Osteoblast (primary cell): ENCODE results near the gene COBL. TPM values are rescaled to one million over a fixed set of nuclear protein-coding genes. Genes with fewer than 3 reads are reported as not detected.

Experiments used
- DNase-seq: peaks from one replicate; pipeline ENCODE4 v3.0.0; 2011; ENCODE audit warnings: low spot score, mixed read lengths; ENCODE audit not compliant: insufficient read length; ENCODE audit errors: missing footprints
- H2AFZ ChIP-seq: 2 replicates; pipeline ENCODE4 v1.6.0; 2011; ENCODE audit warnings: mild to moderate bottlenecking, low read length
- H3K27ac ChIP-seq: 2 replicates; pipeline ENCODE4 v1.5.1; 2011; ENCODE audit warnings: mild to moderate bottlenecking, low read depth, low read length, moderate library complexity
- H3K27me3 ChIP-seq: 2 replicates; pipeline ENCODE4 v1.6.0; 2012; ENCODE audit warnings: mild to moderate bottlenecking, control low read depth, inconsistent platforms, low read length, moderate library complexity; ENCODE audit not compliant: insufficient read depth
- H3K36me3 ChIP-seq: 2 replicates; pipeline ENCODE4 v1.5.1; 2011; ENCODE audit warnings: mild to moderate bottlenecking, low read length, control low read depth, moderate library complexity; ENCODE audit not compliant: insufficient read depth
- H3K4me1 ChIP-seq: 2 replicates; pipeline ENCODE4 v1.5.1; 2011; ENCODE audit warnings: mild to moderate bottlenecking, low read length, control low read depth, moderate library complexity; ENCODE audit not compliant: insufficient read depth
- H3K4me2 ChIP-seq: 2 replicates; pipeline ENCODE4 v1.6.0; 2011; ENCODE audit warnings: mild to moderate bottlenecking, low read length; ENCODE audit not compliant: insufficient read depth
- H3K4me3 ChIP-seq: fragments of 200-600 bp; sonication (generic); 3 replicates; pipeline ENCODE4 v1.5.1; 2012; ENCODE audit warnings: mild to moderate bottlenecking, low read length, inconsistent platforms; ENCODE audit not compliant: insufficient read depth
- H3K79me2 ChIP-seq: 2 replicates; pipeline ENCODE4 v1.6.0; 2012; ENCODE audit warnings: mild to moderate bottlenecking, low read length, control low read depth, inconsistent platforms; ENCODE audit not compliant: insufficient read depth
- H3K9me3 ChIP-seq: 2 replicates; pipeline ENCODE4 v1.5.1; 2011; ENCODE audit warnings: low read depth, low read length, control low read depth
- H4K20me1 ChIP-seq: 2 replicates; pipeline ENCODE4 v1.6.0; 2012; ENCODE audit warnings: mild to moderate bottlenecking, low read length, control low read depth; ENCODE audit not compliant: insufficient read depth
- total RNA-seq: library from RNA; depleted of rRNA; stranded (reverse); fragments of >200 nt; gene quantifications from 2 replicates; pipeline ENCODE4 v1.2.3, GENCODE V29; 2012
- TF ChIP-seq, protein P1 (sequence below): IDR thresholded peaks from 2 replicates; pipeline ENCODE4 v1.5.1; 2011; ENCODE audit warnings: mild to moderate bottlenecking, low read depth, low read length, moderate library complexity; ENCODE audit errors: extremely low read depth

Gene COBL
- total RNA-seq, 1 donor, result under 0.01 TPM

DNA sequence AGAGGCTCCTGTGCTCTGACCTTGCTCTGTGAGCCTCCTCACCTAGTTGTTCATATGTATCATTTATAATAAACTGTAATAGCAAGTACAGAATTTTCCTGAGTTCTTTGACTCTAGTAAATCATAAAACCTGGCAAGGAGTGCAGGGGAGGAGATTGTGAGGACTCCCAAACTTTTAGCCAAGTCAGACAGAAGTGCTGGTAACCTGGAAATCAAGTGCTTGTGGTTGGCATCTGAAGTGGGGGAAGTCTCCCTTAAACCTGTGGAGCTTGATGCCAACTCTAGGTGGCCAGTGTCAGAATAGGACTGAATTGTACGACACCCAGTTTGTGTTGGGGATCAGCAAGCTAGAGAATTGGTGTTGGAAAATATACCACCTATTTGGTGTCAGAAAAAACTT, 327.6 kb downstream of the COBL start:
- DNase-seq, result no peak
- H3K27me3 ChIP-seq, result peaks cover 7% of the 10 kb centered on the region
- no peak overlapping the region for H2AFZ ChIP-seq
- TF ChIP-seq, protein P1, sequence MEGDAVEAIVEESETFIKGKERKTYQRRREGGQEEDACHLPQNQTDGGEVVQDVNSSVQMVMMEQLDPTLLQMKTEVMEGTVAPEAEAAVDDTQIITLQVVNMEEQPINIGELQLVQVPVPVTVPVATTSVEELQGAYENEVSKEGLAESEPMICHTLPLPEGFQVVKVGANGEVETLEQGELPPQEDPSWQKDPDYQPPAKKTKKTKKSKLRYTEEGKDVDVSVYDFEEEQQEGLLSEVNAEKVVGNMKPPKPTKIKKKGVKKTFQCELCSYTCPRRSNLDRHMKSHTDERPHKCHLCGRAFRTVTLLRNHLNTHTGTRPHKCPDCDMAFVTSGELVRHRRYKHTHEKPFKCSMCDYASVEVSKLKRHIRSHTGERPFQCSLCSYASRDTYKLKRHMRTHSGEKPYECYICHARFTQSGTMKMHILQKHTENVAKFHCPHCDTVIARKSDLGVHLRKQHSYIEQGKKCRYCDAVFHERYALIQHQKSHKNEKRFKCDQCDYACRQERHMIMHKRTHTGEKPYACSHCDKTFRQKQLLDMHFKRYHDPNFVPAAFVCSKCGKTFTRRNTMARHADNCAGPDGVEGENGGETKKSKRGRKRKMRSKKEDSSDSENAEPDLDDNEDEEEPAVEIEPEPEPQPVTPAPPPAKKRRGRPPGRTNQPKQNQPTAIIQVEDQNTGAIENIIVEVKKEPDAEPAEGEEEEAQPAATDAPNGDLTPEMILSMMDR, result no peak
- H3K27ac ChIP-seq, result no peak overlapping the region
- H3K79me2 ChIP-seq, result no peaks in the 10 kb centered on the region
- no peak overlapping the region for H3K4me2 ChIP-seq
- no peaks in the 10 kb centered on the region for H4K20me1 ChIP-seq
- no peak overlapping the region for H3K4me3 ChIP-seq
- no peaks in the 10 kb centered on the region for H3K4me1 ChIP-seq
- H3K36me3 ChIP-seq, result no peaks in the 10 kb centered on the region
- H3K9me3 ChIP-seq, result no peaks in the 10 kb centered on the region

DNA sequence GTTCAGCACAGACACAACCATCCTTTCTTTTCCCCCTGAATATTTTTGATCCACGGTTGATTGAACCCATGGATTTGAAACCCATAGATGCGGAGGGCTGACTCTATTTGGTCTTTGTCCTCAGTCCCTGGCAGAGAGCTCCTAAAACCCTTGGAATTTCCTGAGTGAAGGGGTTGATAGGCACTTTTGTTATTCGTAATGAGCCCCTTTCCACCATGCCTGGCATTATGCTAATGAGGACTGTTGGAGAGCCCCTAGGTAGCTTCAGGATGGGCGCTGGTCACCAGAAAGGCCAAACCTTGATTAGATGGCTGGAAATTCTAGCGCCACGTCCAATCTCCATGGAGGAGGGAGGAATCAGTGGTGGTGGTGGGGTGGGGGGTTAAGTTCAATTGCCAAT, 328.1 kb downstream of the COBL start:
- no peaks in the 10 kb centered on the region for H3K79me2 ChIP-seq
- no peak overlapping the region for H3K27ac ChIP-seq
- peaks cover 7% of the 10 kb centered on the region for H3K27me3 ChIP-seq
- H3K36me3 ChIP-seq, result no peaks in the 10 kb centered on the region
- H3K4me3 ChIP-seq, result no peak overlapping the region
- H2AFZ ChIP-seq, result no peak overlapping the region
- TF ChIP-seq, protein P1, result no peak
- no peaks in the 10 kb centered on the region for H4K20me1 ChIP-seq
- no peak overlapping the region for H3K4me2 ChIP-seq
- no peaks in the 10 kb centered on the region for H3K9me3 ChIP-seq
- DNase-seq, result no peak
- no peaks in the 10 kb centered on the region for H3K4me1 ChIP-seq

DNA sequence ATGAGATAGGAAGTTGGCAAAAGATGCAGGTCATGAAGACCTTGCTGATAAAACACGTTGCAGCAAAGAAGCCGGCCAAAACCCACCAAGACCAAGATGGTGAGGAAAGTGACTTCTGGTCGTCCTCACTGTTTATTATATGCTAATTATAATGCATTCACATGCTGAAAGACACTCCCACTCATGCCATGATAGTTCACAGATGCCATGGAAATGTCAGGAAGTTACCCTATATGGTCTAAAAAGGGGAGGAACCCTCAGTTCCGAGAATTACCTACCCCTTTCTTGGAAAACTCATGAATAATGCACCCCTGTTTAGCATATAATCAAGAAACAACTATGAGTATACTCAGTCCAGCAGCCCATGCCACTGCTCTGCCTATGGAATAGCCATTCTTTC, 331.5 kb downstream of the COBL start:
- DNase-seq, result no peak
- H3K4me1 ChIP-seq, result no peaks in the 10 kb centered on the region
- H3K4me2 ChIP-seq, result no peak overlapping the region
- no peak overlapping the region for H3K4me3 ChIP-seq
- H2AFZ ChIP-seq, result no peak overlapping the region
- H3K27me3 ChIP-seq, result peaks cover 3% of the 10 kb centered on the region
- H4K20me1 ChIP-seq, result no peaks in the 10 kb centered on the region
- no peak overlapping the region for H3K27ac ChIP-seq
- no peaks in the 10 kb centered on the region for H3K36me3 ChIP-seq
- H3K79me2 ChIP-seq, result no peaks in the 10 kb centered on the region
- TF ChIP-seq, protein P1, result no peak
- no peaks in the 10 kb centered on the region for H3K9me3 ChIP-seq

DNA sequence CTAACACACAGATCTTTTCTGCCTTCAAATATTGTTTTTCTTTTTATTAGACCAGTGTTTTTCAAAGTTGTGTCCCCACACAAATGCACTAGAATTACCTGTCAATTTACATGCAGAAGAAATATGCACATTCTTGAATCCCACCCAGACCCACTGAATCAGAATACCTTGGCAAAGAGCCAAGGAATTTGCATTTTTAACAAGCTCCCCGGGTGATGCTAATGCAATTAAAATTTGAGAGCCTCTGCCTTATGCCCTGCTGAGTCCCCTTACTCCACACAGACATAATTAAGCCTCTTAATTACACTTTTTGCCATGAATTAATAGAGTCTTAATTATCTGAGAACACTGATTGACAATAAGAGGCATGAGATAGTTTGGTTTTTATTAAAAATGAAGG, 332.8 kb downstream of the COBL start:
- Histone ChIP-seq H3K4me3 (no peak overlapping the region), H3K27ac (no peak overlapping the region), H2AFZ (no peak overlapping the region), H3K79me2 (no peaks in the 10 kb centered on the region), H3K9me3 (no peaks in the 10 kb centered on the region), H4K20me1 (no peaks in the 10 kb centered on the region), H3K27me3 (peaks cover 3% of the 10 kb centered on the region), H3K4me1 (no peaks in the 10 kb centered on the region), H3K4me2 (no peak overlapping the region), H3K36me3 (no peaks in the 10 kb centered on the region)
- TF ChIP-seq, protein P1, result no peak
- DNase-seq, result no peak
